ENCODE results near the gene ABCA1. TPM values are rescaled to one million over a fixed set of nuclear protein-coding genes. Genes with fewer than 3 reads are reported as not detected.

Gene ABCA1
- 32.5 and 75.3 TPM in 2 replicates for total RNA-seq

GRCh38 chr9:104927912-104928740, at the start of gene ABCA1:
Gene ABCA1, minus strand, starts transcription at chr9:104928155. Its CDS starts 24,476 bp downstream, at chr9:104903679.

GRCh38 chr9:104747565-104748358, 180.2 kb downstream of the ABCA1 start, which contains the start of gene NIPSNAP3A:
Gene NIPSNAP3A, plus strand, starts transcription at chr9:104747683. Its CDS starts 110 bp downstream, at chr9:104747793.

Other genes with a start within 250 kb of the ABCA1 start
- not detected in 2 replicates for gene OR13D1, start 233.6 kb downstream of the ABCA1 start, total RNA-seq
- 34.8 and 53.3 TPM in 2 replicates for gene NIPSNAP3A, start 180.5 kb downstream of the ABCA1 start, total RNA-seq
- 0.32 and 4.5 TPM in 2 replicates for gene NIPSNAP3B, start 164.0 kb downstream of the ABCA1 start, total RNA-seq

Measured in cardiac atrium fibroblast (primary cell).